RPMI7951 (cell line): Measurements from ENCODE around the gene IGLON5. TPM values are rescaled to one million over a fixed set of nuclear protein-coding genes. Genes with fewer than 3 reads are reported as not detected.

Experiments used
- DNase-seq: peaks from one replicate; pipeline ENCODE4 v3.0.0-alpha.2; 2012; ENCODE audit warnings: low read depth
- total RNA-seq: library from RNA; depleted of rRNA; stranded (reverse); fragments of >200 nt; shearing (Covaris generic); gene quantifications from 2 replicates; pipeline ENCODE4 v1.2.3, GENCODE V29; 2014

IGLON5 gene
- total RNA-seq, 1 experiment from 2014 or later = not detected

DNA sequence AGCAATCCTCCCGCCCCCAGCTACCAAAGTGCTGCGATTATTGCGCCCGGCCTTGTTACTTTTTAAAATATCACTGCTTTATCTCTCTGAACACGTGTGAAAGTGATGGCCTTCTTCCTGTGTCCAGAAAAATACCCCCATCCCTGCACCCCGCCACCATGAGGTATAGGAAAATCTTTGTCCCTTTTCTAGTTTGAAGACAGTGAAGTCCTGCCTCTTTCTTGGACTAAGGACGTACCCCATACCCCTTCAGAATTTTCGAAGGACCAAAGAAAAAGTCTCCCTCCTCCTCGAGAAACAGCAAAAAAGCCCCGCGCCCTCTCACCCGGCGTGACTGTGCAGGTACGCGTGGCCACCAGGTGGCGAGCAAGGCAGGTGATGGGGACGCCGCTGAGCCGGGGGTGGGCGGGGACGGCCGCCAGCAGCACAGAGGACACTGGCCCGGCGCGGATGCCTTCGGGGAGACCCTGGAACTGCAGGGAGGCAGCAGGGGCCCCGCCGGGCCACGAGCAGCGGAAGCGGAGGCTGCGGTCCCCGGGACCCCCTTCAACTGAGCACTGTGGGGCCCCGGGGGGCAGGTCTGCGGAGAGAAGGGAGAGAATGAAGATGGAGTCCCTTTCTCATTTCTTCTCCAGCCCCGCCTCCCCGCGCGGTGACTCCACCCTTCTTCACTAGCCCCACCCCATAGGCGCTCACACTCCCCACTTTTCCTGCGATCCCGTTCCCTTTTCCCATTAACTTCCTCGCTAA lies 27.3 kb downstream of the IGLON5 start:
- peak; percentile 75 for DNase-seq

DNA sequence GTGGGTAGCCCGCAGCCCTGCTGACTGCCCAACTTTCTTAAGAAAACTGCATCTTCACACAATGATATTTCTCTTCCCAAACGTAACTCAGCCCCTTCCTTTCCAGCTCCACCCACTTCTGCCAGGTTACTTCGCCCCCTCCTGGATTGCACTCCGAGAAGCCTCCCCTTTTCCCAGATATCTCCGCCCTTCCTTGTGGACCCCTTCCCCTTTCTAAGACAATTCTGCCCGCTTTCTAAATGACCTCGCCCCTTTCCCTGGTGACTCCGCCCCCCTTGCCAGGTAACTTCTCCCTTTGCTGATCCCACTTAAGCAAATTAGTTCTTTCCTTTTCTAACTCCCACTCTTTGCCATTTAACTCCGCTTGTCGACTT lies 27.9 kb downstream of the IGLON5 start:
- no peak for DNase-seq

DNA sequence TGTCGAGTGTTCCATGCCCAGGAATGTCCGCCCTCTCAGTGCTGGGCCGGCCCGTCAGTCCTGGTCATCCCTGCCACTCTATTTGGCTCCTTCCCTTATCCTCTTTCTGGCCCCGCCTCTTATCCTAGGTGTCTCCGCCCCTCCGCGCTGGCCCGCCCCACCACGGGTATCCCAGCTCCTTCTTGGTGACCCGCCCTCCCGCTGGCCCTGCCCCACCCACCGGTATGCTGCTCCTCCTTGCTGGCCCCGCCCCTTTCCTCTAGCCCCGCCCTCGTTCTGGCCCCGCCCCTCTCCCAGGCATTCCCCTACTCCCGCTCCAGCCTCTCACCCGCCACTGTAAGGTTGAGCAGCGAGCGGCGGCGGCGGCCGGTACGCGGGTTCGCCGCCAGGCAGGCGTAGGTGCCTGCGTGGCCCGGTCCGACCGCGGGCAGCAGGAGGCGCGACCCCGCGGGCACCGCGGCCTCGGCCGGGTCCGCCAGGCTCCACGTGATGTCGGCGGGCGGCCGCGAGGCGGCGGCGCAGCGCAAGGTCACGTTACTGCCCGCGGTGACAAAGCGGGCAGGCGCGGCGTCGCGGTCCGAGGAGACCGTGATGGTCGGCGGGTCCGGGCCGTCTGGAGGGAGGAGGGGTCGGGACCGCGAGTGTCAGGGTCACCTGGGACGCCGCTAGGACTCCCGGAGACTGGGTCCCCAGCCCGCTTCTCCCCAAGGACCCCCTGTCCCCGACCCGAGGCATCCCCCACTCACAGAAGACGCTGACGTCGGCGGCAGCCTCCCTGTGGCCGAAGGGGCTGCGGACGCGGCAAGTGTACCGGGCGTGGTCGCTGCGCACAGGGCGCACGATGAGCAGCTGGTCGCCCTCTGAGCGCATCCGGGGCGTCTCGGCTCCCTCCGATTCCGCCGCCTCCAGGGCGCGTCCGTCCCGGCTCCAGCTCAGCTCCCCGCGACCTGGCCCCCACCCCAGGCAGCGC lies 28.5 kb downstream of the IGLON5 start:
- peak; percentile 96 for DNase-seq

DNA sequence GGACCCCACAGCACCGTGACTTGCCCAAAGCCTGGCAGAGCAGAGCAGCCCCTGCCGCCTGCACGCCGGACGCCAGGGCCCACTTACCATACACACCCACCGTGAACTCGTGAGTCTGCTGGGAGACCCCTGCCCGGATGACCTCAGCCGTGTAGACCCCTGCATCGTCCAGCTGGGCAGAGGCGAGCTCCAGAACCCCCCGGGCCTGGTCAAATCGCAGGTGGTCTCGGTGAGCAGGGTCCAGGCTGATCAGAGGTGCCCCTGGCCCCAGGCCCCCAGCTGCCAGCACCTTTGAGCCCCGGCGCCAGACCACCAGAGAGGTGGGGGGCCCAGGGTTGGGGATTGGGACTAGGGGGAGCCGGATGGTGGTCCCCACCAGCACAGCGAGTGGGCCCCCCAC lies 29.6 kb downstream of the IGLON5 start:
- DNase-seq = no peak

DNA sequence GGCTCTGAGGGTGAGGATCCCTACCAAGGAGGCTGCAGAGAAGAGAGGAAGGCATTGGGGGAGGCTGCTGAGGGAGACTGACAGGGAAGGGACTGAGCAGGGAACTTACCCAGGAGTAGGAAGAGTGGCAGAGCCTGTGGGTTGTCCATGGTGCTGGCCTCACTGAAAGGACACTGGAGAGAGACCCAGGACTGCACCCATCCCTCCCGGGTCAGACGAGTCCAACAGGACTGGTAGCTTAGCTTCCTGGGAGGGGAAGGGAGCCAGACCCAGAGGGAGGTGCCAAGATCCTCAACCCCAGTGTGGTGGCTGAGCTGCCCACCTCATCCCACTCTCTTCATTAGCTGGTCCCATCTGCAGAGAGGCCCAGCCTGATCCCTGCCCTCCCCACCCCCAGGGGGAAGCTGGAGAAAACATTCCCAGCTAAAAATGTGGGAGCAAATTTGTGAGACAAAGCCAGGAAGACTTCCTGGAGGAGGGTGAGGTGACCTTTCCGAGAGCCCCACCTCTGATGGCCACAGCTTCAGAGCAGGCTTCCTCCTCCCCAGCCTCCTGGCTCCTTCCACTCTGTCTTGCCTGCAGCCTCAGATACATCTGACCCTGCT lies 30.6 kb downstream of the IGLON5 start, which contains the start of gene VSIG10L:
Gene VSIG10L (minus strand): TSS at position 164 of the 605 bp plus-strand sequence. CDS start 15 bp downstream, at position 149.
- no peak for DNase-seq

DNA sequence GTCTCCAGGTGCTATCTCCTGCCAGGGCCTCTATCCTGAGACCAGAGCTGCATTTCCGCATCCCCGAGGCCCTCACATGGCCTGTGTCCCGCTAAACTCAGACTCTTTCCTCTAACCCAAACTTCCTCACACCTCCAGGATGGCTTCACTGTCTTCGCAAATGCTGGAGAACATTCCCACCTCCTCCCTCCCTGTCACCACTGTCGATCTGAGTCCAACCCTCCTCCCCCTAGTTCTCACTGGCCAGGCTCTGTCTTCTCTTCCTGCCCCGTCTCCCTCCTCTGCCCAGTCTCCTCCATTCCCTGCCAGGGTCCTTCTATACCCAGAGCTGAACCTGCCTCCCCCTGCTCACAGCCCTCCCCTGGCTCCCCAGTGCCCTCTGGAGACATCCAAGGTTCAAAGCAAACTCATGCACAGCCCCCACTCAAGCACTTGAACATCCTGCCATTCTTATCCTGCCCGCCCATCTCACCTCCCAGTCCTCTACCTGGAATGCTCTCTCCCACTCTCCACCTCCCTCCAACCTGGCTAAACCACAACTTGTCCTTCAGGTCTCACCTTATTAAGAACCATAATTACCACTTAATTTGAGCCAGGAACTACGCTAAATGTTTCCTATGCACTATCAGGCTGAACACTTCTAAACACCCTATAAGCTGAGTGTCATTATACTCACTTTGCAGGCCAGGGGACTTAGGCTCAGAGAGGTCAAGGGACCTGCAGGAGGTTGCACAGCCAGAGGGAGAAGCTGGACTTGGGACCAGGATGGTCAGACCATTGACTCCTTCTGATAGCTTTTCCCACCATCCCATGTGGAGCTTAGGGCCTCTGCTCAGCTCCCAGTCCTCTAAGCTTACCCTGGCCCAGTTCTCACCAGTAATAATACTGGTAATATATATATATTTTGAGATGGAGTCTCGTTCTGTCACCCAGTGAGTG lies 31.5 kb downstream of the IGLON5 start:
- DNase-seq = no peak

DNA sequence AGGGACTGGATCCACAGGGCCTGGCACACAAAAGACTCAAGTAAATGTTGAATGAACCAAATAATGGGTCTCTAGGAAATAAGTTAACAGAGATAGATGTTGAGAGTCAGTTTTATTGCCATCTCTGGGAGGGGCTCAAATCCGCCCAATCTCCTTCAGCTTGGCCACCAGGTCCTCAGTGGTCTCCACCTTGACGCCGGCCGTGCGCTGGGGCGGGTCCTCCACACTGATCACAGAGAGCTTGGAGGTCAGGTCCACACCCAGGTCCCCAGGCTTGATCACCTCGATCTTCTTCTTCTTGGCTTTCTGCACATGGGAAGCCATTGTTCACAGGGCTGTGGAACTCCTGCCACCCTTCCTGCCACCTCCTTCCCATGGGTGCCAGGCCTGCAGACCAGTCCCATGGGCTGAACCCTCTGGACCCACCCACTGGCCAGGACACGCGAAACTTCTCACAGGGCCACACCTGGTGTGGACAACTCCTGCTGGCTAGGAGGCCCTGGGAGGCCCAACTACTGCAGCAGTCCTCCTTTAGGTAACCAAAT lies 33.7 kb downstream of the IGLON5 start:
- DNase-seq = no peak

DNA sequence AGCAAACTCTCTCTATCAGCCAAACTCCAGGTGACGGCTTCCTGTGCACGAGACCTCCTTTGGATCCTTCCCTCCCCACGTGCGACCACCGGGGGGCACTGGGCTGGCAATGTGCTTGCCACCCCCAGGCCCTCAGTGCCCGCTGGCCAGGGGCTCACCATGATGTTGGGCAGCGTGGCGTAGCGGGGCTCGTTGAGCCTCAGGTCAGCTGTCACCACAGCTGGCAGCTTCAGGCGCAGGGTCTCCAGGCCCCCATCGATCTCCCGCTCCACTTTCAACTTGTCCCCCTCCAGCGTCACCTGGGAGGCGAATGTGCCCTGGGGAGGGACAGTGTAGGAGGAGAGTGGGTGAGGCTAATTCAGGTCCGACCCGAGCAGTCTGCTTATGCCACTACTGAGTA lies 35.3 kb downstream of the IGLON5 start:
- no peak for DNase-seq

DNA sequence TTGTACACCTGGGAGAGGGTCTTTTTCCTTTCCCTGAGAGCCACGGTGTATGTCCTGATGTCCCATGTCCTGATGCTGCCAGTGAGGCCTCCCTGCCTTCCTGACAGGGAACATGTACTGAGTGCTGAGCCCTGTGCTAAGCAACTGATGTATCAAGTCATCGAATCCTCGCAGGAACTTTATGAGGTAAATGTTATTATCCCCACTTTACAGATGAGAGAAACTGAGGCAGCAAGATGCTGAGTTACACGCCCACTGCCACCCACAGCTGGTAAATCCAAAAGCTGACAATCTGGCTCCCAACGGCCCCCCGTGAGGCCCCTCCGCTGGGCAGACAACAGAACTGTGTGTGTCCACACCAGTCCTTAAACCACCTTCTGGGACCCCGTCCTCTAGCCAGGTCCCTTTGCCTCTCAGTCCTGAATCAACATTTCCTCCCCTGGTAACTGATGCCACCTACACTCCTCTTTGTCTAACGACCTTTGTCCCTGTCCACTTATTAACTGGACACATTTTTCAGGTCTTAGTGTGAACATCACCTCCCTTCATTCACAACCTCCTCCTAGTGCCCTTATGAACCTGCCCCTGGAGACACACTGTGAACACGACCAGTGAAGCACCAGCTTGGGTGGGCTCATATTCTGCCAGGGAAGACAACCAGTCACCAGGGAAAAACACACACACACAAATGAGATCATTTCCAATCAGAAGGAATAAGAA lies 35.9 kb downstream of the IGLON5 start:
- DNase-seq = no peak

DNA sequence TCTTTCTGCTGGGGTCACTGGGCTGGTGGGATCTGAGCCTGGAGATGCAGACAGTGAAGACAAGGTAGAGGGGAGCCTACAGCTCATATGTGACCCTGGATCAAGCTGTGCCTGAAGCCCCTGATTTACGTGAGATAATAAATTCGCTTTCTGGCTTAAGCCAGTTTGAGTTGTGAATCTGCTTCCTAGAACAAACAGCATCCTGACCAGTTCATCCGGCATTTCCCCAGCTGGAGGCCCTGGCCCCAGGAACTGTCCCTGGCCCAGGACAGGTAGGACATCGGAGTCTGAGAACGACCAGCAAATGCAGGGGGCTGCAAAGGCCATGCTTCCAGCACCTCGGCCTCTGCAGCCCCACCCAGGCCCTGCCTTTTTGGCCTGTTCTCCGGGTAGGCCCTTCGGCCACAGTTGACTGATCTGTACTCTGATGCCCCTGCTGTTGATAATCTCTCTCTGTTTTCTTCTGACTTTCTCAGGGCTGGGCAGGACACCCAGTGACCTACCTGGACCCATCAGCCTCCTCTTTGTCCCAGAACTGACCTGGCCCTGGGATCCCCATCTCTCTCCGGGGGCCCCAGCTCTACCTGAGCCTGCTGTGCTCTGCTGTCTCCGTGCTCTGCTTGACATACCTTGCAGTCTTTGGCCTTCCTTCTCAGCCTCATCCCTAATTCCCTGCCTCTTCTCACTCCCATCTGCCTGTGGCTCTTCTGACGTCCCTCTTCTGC lies 40.0 kb downstream of the IGLON5 start:
- DNase-seq = no peak

DNA sequence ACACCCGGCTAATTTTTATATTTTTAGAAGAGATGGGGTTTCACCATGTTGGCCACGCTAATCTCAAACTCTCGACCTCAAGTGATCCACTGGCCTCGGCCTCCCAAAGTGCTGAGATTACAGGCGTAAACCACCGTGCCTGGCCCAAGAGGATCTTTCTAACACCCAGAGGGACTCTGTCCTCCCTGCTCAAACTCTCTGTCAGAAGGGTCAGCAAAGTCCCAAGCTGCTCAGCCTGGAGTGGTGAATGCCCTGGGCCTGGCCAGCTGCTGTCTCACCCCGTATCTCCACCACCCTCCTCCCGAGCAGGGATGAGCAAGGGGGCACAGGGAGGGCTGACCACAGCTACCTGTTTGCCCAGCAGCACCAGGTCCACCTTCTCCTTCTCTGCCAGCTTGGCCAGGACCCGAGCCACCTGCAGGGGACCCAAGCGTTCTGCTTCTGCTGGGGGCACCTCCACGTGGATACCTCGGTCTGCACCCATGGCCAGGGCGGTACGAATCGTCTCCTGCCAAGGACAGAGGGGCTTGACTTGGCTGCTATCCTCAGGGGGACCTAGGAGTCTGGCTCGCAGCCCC lies 41.4 kb downstream of the IGLON5 start:
- DNase-seq = no peak

DNA sequence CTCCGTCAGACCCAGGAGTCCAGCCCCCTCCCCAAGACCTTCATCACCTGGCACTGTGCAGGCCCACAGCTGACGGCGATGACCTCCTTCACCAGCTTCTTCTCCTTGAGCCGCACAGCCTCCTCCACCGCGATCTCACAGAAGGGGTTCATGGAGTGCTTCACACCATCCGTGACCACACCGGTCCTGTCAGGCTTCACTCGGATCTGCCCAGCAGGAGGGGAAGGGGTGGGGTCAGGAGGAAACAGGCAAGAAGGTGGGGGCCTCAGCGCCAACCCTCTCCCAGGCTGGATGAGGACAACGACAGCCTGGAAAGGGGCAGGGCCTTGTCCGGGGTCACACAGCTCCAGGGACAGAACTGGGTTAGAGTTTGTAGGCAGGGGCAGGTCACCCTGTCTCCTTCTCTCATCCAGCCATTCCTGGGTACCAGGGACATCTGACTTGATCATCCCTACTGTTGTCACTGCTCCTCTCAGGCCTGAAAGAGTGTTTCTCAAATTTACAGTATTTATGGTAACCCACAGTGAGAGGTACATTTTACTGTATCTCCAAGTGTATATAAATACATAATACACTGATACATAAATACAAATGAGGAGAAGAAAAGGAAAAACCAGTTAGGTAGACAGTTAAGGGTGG lies 42.8 kb downstream of the IGLON5 start:
- DNase-seq = no peak

DNA sequence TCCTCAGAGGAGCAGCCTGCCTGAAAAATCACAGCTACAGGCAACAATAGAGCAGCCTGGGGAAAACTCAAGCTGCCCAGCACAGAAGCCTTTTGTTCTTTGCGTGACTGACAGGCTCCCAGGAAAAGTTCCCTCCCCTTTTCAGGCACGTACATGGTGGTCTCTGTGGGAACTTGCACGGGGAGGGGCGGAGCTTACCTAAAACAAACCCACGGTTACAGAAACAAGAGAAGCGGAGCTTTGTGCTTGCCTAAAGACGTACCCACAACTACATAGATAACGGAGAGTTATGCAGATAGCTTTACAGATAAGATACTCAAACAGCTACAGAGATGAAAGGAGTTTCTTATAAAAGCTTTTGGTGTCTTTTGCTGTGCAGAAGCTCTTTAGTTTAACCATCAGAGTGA lies 43.3 kb downstream of the IGLON5 start:
- peak; percentile 34 for DNase-seq

DNA sequence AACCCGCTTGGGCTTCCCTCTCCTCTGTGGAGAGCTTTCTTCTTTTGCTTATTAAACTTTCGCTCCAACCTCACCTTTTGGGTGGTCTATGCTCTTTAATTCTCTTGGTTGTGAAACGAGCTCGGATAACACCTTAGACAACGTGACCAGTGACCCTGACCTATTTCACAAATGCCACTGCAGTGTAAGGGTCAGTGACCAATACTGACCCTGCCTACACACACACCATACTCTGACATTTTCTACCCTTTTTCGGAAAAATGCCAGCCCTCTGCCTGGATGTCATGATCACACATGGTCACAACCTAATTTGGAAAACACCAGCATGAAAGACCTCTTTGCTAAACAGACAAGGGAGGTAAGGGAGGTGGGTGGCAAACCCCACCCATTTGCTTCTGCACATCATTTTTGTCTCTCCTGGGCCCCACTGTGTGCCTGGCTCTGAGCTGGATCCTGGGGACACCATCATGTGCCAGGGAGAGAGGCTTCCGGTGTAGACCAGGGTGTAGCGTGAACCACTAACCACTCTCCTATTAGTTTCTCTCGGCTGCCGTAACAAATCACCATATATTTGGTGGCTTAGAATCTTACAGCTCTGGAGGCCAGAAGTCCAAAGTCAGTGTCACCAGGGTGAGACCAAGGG lies 44.8 kb downstream of the IGLON5 start:
- DNase-seq = no peak

DNA sequence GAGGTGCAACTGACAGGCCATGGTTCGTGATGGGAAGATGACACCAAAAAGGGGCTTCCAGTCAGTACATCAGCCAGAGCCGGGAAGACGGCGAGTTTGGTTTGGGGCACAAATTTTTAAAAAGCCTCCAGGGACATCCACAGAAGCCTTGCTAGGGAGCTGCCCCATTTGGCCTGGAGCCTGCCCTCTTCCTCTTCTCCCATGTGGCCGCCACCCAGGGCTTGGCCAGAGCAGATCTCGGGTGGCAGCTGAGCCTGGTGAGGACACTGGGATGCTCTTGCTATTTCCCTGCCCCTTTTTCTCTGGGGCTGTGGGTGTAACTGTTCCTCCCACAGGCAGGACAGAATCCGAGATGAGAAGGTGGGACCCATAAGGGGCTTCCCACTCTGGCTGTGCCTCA lies 46.5 kb downstream of the IGLON5 start:
- DNase-seq = no peak

DNA sequence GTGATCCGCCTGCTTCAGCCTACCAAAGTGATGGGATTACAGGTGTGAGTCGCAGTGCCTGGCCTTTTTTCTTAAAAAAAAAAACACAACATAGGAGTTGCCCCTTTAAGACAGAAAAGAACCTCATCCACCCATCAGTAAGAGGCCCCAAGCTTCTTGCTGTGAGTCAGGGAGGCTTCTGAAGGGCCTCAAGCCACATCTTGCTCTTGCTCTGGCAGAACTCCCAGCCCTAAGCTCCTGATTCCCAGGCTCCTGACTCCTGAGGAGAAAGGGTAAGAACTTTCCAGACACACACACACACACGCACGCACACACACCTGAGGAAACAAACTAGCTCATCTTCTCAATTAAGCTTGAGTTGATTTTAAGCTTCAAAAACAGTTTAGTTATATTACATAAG lies 47.9 kb downstream of the IGLON5 start:
- DNase-seq = peak; percentile 90

DNA sequence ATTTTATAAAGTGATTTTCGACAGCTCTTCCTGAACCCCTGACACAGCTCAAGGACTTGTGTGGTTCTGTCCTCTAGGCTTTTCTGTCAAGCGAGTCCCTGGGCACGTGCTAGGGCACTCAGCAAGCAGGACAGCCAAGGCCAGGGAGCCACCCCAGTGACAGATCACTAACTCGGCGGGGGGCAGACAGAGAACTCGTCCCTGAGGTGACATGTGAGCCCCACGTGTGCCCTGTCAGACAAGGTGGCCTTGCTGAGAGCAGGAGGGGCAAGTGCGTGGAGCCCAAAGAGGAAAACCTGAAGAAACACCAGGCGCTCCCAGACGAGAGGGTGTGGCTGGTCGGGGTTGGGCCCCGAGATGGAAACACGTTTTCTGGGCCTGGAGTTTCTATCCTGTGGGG lies 49.8 kb downstream of the IGLON5 start:
- no peak for DNase-seq
